ENCODE results near the gene C6orf120. TPM values are rescaled to one million over a fixed set of nuclear protein-coding genes. Genes with fewer than 3 reads are reported as not detected.

The C6orf120 gene
- total RNA-seq: 21.7 and 24.8 TPM in 2 replicates

DNA sequence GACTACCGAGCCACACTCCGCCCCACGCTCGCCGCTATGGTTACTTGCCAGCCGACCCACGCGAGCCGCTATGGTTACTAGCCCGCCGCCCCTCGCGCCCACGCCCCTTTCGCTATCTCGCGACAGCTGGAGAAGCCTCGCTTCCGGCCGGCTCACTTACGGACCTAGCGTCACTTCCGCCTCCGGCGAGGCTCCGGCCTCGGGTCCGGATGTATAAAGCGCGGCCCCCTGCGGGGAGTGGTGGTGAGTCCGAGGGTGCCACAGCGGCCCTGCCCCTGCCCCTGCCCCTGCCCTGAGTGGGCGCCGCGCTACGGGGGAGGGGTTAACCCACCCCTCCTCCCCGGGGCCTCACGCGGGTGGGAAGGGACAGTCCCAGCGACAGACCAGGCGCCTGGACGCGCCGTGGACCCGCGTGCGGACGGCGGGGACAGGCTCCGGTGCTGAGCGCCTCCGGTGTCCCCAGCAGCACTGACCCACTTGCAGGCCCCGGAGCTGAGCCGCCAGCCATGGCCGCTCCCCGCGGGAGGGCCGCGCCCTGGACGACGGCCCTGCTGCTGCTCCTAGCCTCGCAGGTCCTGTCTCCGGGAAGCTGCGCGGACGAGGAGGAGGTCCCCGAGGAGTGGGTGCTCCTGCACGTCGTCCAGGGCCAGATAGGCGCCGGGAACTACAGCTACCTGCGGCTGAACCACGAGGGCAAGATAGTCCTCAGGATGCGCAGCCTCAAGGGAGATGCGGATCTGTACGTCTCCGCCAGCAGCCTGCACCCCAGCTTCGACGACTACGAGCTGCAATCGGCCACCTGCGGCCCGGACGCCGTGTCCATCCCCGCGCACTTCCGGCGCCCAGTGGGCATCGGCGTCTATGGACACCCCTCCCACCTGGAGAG is at the start of gene C6orf120, which contains the start of gene WDR27:
C6orf120 (plus strand) TSS at position 173 of the 886 bp plus-strand sequence; CDS start at position 507, 334 bp downstream.
WDR27 (minus strand) TSS at position 76 of the 886 bp plus-strand sequence. CDS start 13,024 bp downstream, outside the sequence.
- Mint-ChIP-seq H3K4me1 (peaks cover 51% of the 10 kb centered on the region), H3K9me3 (no peaks in the 10 kb centered on the region), H3K36me3 (ENCODE audit: low read depth) (peaks cover 39% of the 10 kb centered on the region), H3K27ac (peak within 1 kb of the TSS; percentile 88), H3K4me3 (peak within 1 kb of the TSS; percentile 92), H3K27me3 (no peaks in the 10 kb centered on the region)
- ChIA-PET POLR2A (interaction anchor here (0.7 to 3.9 kb wide), 11 partner anchors 10 to 882 kb away, joined by 3 to 64 read pairs (median 6); partner anchors contain the start of genes DYNLT2, ERMARD, PDCD2 and PHF10), CTCF (interaction anchor here (1.0 to 1.7 kb wide), 3 partner anchors 16 to 47 kb away, joined by 3 to 6 read pairs (median 3); no protein-coding TSS in a partner anchor)
- DNase-seq: peak; percentile 96
- ATAC-seq (ENCODE audit: low read depth): peak; percentile 87
- TF ChIP-seq, protein P1, sequence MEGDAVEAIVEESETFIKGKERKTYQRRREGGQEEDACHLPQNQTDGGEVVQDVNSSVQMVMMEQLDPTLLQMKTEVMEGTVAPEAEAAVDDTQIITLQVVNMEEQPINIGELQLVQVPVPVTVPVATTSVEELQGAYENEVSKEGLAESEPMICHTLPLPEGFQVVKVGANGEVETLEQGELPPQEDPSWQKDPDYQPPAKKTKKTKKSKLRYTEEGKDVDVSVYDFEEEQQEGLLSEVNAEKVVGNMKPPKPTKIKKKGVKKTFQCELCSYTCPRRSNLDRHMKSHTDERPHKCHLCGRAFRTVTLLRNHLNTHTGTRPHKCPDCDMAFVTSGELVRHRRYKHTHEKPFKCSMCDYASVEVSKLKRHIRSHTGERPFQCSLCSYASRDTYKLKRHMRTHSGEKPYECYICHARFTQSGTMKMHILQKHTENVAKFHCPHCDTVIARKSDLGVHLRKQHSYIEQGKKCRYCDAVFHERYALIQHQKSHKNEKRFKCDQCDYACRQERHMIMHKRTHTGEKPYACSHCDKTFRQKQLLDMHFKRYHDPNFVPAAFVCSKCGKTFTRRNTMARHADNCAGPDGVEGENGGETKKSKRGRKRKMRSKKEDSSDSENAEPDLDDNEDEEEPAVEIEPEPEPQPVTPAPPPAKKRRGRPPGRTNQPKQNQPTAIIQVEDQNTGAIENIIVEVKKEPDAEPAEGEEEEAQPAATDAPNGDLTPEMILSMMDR (IDR thresholded peaks at IDR 0.05): no peak
- intact Hi-C loops (cut with micrococcal nuclease): loop anchor here (1.0 to 5.0 kb wide), 9 partner anchors 21 to 882 kb away; partner anchors contain the start of genes DLL1, DYNLT2, ERMARD and FAM120B

DNA sequence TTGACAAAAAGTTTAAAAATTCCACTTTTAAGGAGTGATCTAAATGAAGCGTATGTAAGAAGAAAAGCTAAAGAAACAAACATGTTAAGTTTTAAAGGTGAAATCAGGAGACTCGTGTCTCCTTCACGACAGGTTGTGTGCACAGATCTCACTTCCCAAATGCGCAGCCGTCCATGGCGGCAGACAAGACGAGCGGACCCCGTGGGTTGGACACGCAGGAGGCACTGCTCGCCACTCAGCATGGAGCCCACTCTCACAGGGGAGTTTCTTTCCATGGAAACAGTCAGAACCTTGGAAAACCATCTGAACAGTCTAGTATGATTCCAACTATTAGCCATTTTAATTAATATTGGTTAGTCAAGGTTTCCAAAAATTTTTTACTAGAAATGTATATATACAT is 49.0 kb upstream of the C6orf120 start:
- TF ChIP-seq, protein P1 (IDR thresholded peaks at IDR 0.05): no peak
- intact Hi-C loops (cut with micrococcal nuclease): no loop called here
- Mint-ChIP-seq H3K27ac (no peak overlapping the region), H3K9me3 (no peaks in the 10 kb centered on the region), H3K4me1 (no peaks in the 10 kb centered on the region), H3K27me3 (no peaks in the 10 kb centered on the region), H3K4me3 (no peak overlapping the region), H3K36me3 (ENCODE audit: low read depth) (peaks cover 37% of the 10 kb centered on the region)
- ATAC-seq (ENCODE audit: low read depth) (no peak), DNase-seq (no peak)
- CTCF ChIA-PET: no interaction called here
- POLR2A ChIA-PET: no interaction called here

DNA sequence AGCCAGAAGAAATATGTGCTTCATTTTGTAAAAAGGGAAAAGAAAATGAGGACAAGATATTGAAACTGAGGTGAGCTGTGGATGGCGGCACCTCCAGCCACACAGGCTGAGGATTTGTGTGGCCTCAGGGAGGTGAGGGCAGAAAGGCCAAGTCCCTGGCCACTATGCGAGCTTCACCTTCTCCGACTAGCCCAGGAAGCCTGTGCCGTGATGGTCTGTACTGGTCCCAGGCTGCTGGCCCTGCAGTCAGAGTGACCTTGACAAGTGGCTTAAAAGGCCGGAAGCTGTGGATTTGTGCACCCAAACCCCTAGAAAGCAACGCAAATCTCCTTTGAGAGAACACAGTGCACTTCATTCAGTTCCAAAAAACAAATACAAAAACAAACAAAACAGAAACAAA is 48.2 kb upstream of the C6orf120 start:
- POLR2A ChIA-PET: no interaction called here
- TF ChIP-seq, protein P1 (IDR thresholded peaks at IDR 0.05): no peak
- CTCF ChIA-PET: no interaction called here
- DNase-seq: no peak
- Mint-ChIP-seq H3K27ac (no peak overlapping the region), H3K4me1 (no peaks in the 10 kb centered on the region), H3K4me3 (no peak overlapping the region), H3K27me3 (no peaks in the 10 kb centered on the region), H3K36me3 (ENCODE audit: low read depth) (peaks cover 40% of the 10 kb centered on the region), H3K9me3 (no peaks in the 10 kb centered on the region)
- ATAC-seq (ENCODE audit: low read depth): no peak
- intact Hi-C loops (cut with micrococcal nuclease): no loop called here

DNA sequence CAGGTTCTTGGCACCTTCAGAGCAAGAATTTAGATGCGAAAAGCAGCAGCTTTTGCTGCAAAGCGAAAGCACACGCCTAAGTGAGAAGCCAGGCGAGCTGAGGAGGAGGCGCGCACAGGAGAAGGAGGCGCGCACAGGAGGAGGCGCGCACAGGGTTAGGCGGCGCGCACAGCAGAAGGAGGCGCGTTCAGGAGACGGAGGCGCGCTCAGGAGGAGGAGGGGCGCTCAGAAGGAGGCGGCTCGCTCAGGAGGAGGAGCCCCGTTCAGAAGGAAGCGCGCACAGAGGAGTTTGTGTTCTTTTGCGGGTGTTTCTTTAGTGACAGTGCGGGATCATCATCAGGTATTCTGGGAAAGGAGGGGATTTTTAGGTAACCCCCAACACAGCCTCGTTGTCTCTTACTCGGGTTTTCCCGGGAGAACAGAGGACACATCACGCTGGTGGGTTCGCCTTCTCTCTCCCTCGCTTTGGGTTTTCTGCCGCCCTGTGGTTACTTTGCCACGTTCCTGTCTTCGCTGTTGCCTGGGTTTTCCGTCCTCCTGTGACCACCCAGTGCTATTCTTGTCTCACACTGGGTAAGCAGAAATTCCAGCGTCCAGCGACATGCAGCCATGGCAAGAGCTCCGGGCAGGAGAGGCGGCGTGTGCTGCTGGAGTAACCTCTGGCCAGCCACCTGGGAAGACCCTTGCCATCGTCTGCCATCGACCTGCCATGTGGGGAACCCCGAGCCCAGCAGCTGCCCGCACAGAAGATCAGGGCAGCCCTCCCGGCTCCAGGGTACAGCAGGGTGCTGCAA is 47.1 kb upstream of the C6orf120 start:
- H3K9me3 Mint-ChIP-seq: no peaks in the 10 kb centered on the region
- TF ChIP-seq, protein P1 (IDR thresholded peaks at IDR 0.05): no peak
- intact Hi-C loops (cut with micrococcal nuclease): no loop called here
- no peak overlapping the region for H3K27ac Mint-ChIP-seq
- ATAC-seq (ENCODE audit: low read depth) (peak; percentile 28), DNase-seq (no peak)
- peaks cover 49% of the 10 kb centered on the region for H3K36me3 Mint-ChIP-seq (ENCODE audit: low read depth)
- H3K4me3 Mint-ChIP-seq: peak overlapping the region; percentile 53
- POLR2A ChIA-PET: no interaction called here
- H3K27me3 Mint-ChIP-seq: no peaks in the 10 kb centered on the region
- CTCF ChIA-PET: no interaction called here
- no peaks in the 10 kb centered on the region for H3K4me1 Mint-ChIP-seq

All from activated B cell treated with CpG ODN at 0.5 μM for 24 hours (primary cell).